Upper lobe of left lung (tissue), 4 donors: ENCODE data around the gene ZNF880.

Experiments used
- CTCF ChIP-seq, 6 experiments: fragments of 450-650 bp in 4 of 6; fragments of 200-600 bp in 2 of 6; sonication (generic) in 2 of 6; IDR thresholded peaks; one replicate each; pipeline ENCODE4 v1.5.1; 2016 to 2019; ENCODE audit warnings: antibody characterized with exemption in 6 of 6
- EP300 ChIP-seq, 4 donors: sonication (generic); formaldehyde crosslinking; IDR thresholded peaks; one replicate each; pipeline ENCODE4 v1.5.1; 2017; ENCODE audit warnings: antibody characterized with exemption in 4 of 4, control low read depth in 2 of 4
- POLR2A ChIP-seq, 4 donors: fragments of 450-650 bp; IDR thresholded peaks; one replicate each; pipeline ENCODE4 v1.5.1; 2016 to 2017; ENCODE audit warnings: antibody characterized with exemption in 4 of 4, mild to moderate bottlenecking in 2 of 4
- POLR2AphosphoS5 ChIP-seq, 2 donors: sonication (generic); formaldehyde crosslinking; IDR thresholded peaks; one replicate each; pipeline ENCODE4 v1.5.1; 2017; ENCODE audit warnings: antibody characterized with exemption in 2 of 2

DNA sequence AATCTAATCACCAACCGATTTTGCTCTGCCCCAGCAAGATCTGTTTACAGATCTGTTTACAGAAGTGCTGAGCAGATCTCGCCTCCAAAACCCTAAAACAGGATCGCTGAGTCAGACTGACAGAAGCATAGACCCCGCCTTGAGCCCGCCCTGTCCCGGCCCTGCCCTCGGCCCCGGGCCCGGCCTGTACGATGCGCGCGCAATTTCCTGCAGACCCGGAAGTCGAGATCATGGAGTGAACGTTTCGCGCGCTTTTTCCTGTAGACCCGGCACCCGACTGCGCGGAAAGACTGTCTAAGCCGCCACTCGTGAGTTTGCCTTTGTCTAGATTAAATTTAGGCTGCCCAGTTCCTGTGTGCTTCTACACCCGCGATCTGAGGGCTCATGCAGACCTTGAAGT, 59.2 kb downstream of the ZNF880 start, which contains the start of gene ZNF534:
- TF ChIP-seq CTCF (IDR thresholded peaks at IDR 0.05) = no peak
- no peak for TF ChIP-seq POLR2A (IDR thresholded peaks at IDR 0.05)
- no peak for TF ChIP-seq POLR2AphosphoS5 (IDR thresholded peaks at IDR 0.05)
- no peak for TF ChIP-seq EP300 (IDR thresholded peaks at IDR 0.05)
